Glutamatergic neuron (in vitro differentiated cells): ENCODE measurements around the gene PCDH9. TPM values are rescaled to one million over a fixed set of nuclear protein-coding genes. Genes with fewer than 3 reads are reported as not detected.

ENCODE experiments used
- DNase-seq: peaks from one replicate; pipeline ENCODE4 v3.0.0; 2022
- H3K27ac Mint-ChIP-seq: one replicate; pipeline ENCODE4 v1.8.0; 2020; ENCODE audit warnings: mild to moderate bottlenecking, mixed read lengths, inconsistent platforms; ENCODE audit not compliant: unreplicated experiment
- H3K27me3 Mint-ChIP-seq: one replicate; pipeline ENCODE4 v1.8.0; 2020; ENCODE audit warnings: mild to moderate bottlenecking, moderate library complexity, mixed read lengths, inconsistent platforms; ENCODE audit not compliant: unreplicated experiment
- H3K36me3 Mint-ChIP-seq: one replicate; pipeline ENCODE4 v1.8.0; 2020; ENCODE audit warnings: mild to moderate bottlenecking, mixed read lengths, inconsistent platforms; ENCODE audit not compliant: unreplicated experiment
- H3K4me1 Mint-ChIP-seq: one replicate; pipeline ENCODE4 v1.8.0; 2020; ENCODE audit warnings: mild to moderate bottlenecking, low read depth, mixed read lengths, inconsistent platforms; ENCODE audit not compliant: unreplicated experiment
- H3K4me3 Mint-ChIP-seq: one replicate; pipeline ENCODE4 v1.8.0; 2020; ENCODE audit warnings: mild to moderate bottlenecking, mixed read lengths, inconsistent platforms; ENCODE audit not compliant: unreplicated experiment
- H3K9me3 Mint-ChIP-seq: one replicate; pipeline ENCODE4 v1.8.0; 2020; ENCODE audit warnings: mild to moderate bottlenecking, moderate library complexity, mixed read lengths, inconsistent platforms; ENCODE audit not compliant: unreplicated experiment
- CTCF ChIP-seq: fragments of 200-600 bp; sonication (generic); IDR thresholded peaks from one replicate; pipeline ENCODE4 v1.5.0; 2021; ENCODE audit not compliant: partially characterized antibody, unreplicated experiment
- total RNA-seq: library from RNA; stranded (reverse); fragmentation: NEBNext Ultra II Directional; extraction: Animal tissue kit (Norgen Biotek cat#: 25700); gene quantifications from one replicate; pipeline ENCODE4 v1.2.1, GENCODE V29; 2021; ENCODE audit not compliant: unreplicated experiment

PCDH9 gene
- total RNA-seq, 1 donor from 2014 or later = 43.3 TPM

- H3K27ac Mint-ChIP-seq = no peak overlapping the region
- H3K9me3 Mint-ChIP-seq = no peaks in the 10 kb centered on the region
- no peak overlapping the region for H3K4me3 Mint-ChIP-seq
- TF ChIP-seq CTCF = no peak
- H3K27me3 Mint-ChIP-seq = no peaks in the 10 kb centered on the region
- no peaks in the 10 kb centered on the region for H3K4me1 Mint-ChIP-seq
- H3K36me3 Mint-ChIP-seq = no peaks in the 10 kb centered on the region
- DNase-seq = no peak
Measured at GRCh38 chr13:66364346-66364745, 865.8 kb downstream of the PCDH9 start.

GRCh38 chr13:66362485-66362884, 867.7 kb downstream of the PCDH9 start:
- H3K27me3 Mint-ChIP-seq = no peaks in the 10 kb centered on the region
- H3K27ac Mint-ChIP-seq = no peak overlapping the region
- no peak for DNase-seq
- H3K4me3 Mint-ChIP-seq = no peak overlapping the region
- no peaks in the 10 kb centered on the region for H3K9me3 Mint-ChIP-seq
- no peaks in the 10 kb centered on the region for H3K36me3 Mint-ChIP-seq
- H3K4me1 Mint-ChIP-seq = no peaks in the 10 kb centered on the region
- no peak for TF ChIP-seq CTCF

GRCh38 chr13:66359910-66360552, 870.1 kb downstream of the PCDH9 start:
- peaks cover 2% of the 10 kb centered on the region for H3K4me1 Mint-ChIP-seq
- H3K27ac Mint-ChIP-seq = no peak overlapping the region
- no peak overlapping the region for H3K4me3 Mint-ChIP-seq
- no peaks in the 10 kb centered on the region for H3K9me3 Mint-ChIP-seq
- no peak for TF ChIP-seq CTCF
- DNase-seq = no peak
- H3K36me3 Mint-ChIP-seq = no peaks in the 10 kb centered on the region
- no peaks in the 10 kb centered on the region for H3K27me3 Mint-ChIP-seq

- Mint-ChIP-seq H3K4me1 (peaks cover 2% of the 10 kb centered on the region), H3K36me3 (no peaks in the 10 kb centered on the region), H3K4me3 (no peak overlapping the region), H3K9me3 (no peaks in the 10 kb centered on the region), H3K27me3 (no peaks in the 10 kb centered on the region), H3K27ac (no peak overlapping the region)
- TF ChIP-seq CTCF = no peak
- DNase-seq = no peak
Measured at GRCh38 chr13:66359393-66359792, 870.7 kb downstream of the PCDH9 start.

- Mint-ChIP-seq H3K27ac (no peak overlapping the region), H3K9me3 (no peaks in the 10 kb centered on the region), H3K4me1 (peaks cover 2% of the 10 kb centered on the region), H3K4me3 (no peak overlapping the region), H3K27me3 (no peaks in the 10 kb centered on the region), H3K36me3 (no peaks in the 10 kb centered on the region)
- DNase-seq = no peak
- no peak for TF ChIP-seq CTCF
Measured at GRCh38 chr13:66358564-66358963, 871.6 kb downstream of the PCDH9 start.
